HCT116 (cell line): ENCODE data around the gene S100PBP. TPM values are rescaled to one million over a fixed set of nuclear protein-coding genes. Genes with fewer than 3 reads are reported as not detected.

ENCODE experiments used
- ATAC-seq: fragments of 200-7000 bp; cut with Tn5 transposase; 2 replicates; pipeline ENCODE4 v1.9.1; 2020; ENCODE audit warnings: mild to moderate bottlenecking, moderate library complexity
- BruUV-seq: library from RNA; stranded (reverse); fragments of 400-500 nt; replicated peaks from 2 replicates; lab custom pipeline; 2021; lab: Mats Ljungman, UMichigan
- CTCF ChIA-PET: fragments of 300-600 bp; sonication (Branson Sonifier 250); formaldehyde crosslinking; loops from one replicate; lab custom pipeline; 2021; ENCODE audit warnings: antibody characterized with exemption; lab: Charles Lee
- POLR2A ChIA-PET: fragments of 300-600, 350-600 bp; sonication (Branson Sonifier 250); formaldehyde crosslinking; loops from one replicate; lab custom pipeline; 2021; ENCODE audit warnings: antibody characterized with exemption; lab: Charles Lee
- RAD21 ChIA-PET, 2 experiments: fragments of 300-600 bp; sonication (Branson Sonifier 250); formaldehyde crosslinking; loops; one replicate each; lab custom pipeline; 2023; ENCODE audit warnings: low total read pairs in 2 of 2; ENCODE audit not compliant: uncharacterized antibody in 2 of 2, unreplicated experiment in 2 of 2, low non-redundant PET in 1 of 2; lab: Charles Lee
- DNase-seq: peaks from one replicate; pipeline ENCODE4 v3.0.0-alpha.2; 2010; ENCODE audit warnings: low read depth, low spot score
- H2AFZ ChIP-seq: fragments of 200-600 bp; shearing (Covaris generic), sonication (generic); 2 replicates; pipeline ENCODE4 v1.6.1; 2017; ENCODE audit warnings: low read depth, mixed run types, mixed read lengths, antibody characterized with exemption, low read length; ENCODE audit not compliant: poor library complexity, severe bottlenecking
- H3K27ac ChIP-seq: 2 replicates; pipeline ENCODE4 v1.5.1; 2012; ENCODE audit warnings: low read depth, low read length
- H3K27me3 ChIP-seq: fragments of 200-600 bp; sonication (generic); 2 replicates; pipeline ENCODE4 v1.6.1; 2016; ENCODE audit warnings: mixed run types, low read length, mixed read lengths; ENCODE audit not compliant: insufficient read depth
- H3K36me3 ChIP-seq, 2 experiments: fragments of 200-500 bp in 1 of 2; fragments of 200-600 bp in 1 of 2; sonication (Bioruptor generic) in 1 of 2; sonication (generic) in 1 of 2; 2 replicates each; pipeline versions ENCODE4 v1.5.1 to v1.6.1; 2014 to 2016; ENCODE audit warnings: low read length in 2 of 2, inconsistent platforms in 1 of 2, mixed read lengths in 1 of 2, mixed run types in 1 of 2; ENCODE audit not compliant: insufficient read depth in 2 of 2, control insufficient read depth in 1 of 2
- H3K4me1 ChIP-seq, 2 experiments: fragments of 200-600 bp in 1 of 2; sonication (generic) in 1 of 2; 2 replicates each; pipeline versions ENCODE4 v1.5.1 to v1.6.1; 2012 to 2017; ENCODE audit warnings: low read length in 2 of 2, inconsistent platforms in 1 of 2, mild to moderate bottlenecking in 1 of 2, mixed read lengths in 1 of 2, mixed run types in 1 of 2, moderate library complexity in 1 of 2; ENCODE audit not compliant: insufficient read depth in 2 of 2, control insufficient read depth in 1 of 2
- H3K4me2 ChIP-seq: fragments of 200-600 bp; sonication (generic); 2 replicates; pipeline ENCODE4 v1.6.1; 2017; ENCODE audit warnings: mixed run types, low read length, mixed read lengths
- H3K4me3 ChIP-seq, 2 experiments: fragments of 200-600 bp in 1 of 2; sonication (generic) in 1 of 2; replicated peaks in 1 of 2; 2 replicates each; pipeline ENCODE4 v1.5.1; 2011 to 2016; ENCODE audit warnings: low read length in 2 of 2, control low read depth in 1 of 2, low read depth in 1 of 2, mild to moderate bottlenecking in 1 of 2, mixed read lengths in 1 of 2, mixed run types in 1 of 2
- H3K79me2 ChIP-seq: fragments of 200-600 bp; sonication (generic); 2 replicates; pipeline ENCODE4 v1.6.1; 2017; ENCODE audit warnings: mild to moderate bottlenecking, mixed run types, low read length, moderate library complexity, mixed read lengths; ENCODE audit not compliant: insufficient read depth
- H3K9ac ChIP-seq: fragments of 200-600 bp; sonication (generic); 2 replicates; pipeline ENCODE4 v1.6.1; 2016; ENCODE audit warnings: low read length, mixed read lengths
- H3K9me2 ChIP-seq: fragments of 200-600 bp; sonication (generic), shearing (Covaris generic); 2 replicates; pipeline ENCODE4 v1.6.1; 2017; ENCODE audit warnings: mixed run types, mild to moderate bottlenecking, moderate library complexity; ENCODE audit not compliant: insufficient read depth
- H3K9me3 ChIP-seq, 2 experiments: fragments of 200-500 bp in 1 of 2; fragments of 200-600 bp in 1 of 2; sonication (Bioruptor generic) in 1 of 2; sonication (generic) in 1 of 2; 2 replicates each; pipeline ENCODE4 v1.6.1; 2014 to 2017; ENCODE audit warnings: low read length in 2 of 2, mixed read lengths in 2 of 2, inconsistent platforms in 1 of 2, low read depth in 1 of 2, mild to moderate bottlenecking in 1 of 2, mixed run types in 1 of 2, moderate library complexity in 1 of 2; ENCODE audit not compliant: control insufficient read depth in 1 of 2, insufficient read depth in 1 of 2
- H4K20me1 ChIP-seq: fragments of 200-600 bp; sonication (generic), shearing (Covaris generic); 2 replicates; pipeline ENCODE4 v1.6.1; 2017; ENCODE audit warnings: mixed run types, mild to moderate bottlenecking, moderate library complexity; ENCODE audit not compliant: insufficient read depth
- CBX3 ChIP-seq: IDR thresholded peaks from 2 replicates; pipeline ENCODE4 v1.6.1; 2012; ENCODE audit warnings: low read depth
- EGR1 ChIP-seq: IDR thresholded peaks from 2 replicates; pipeline ENCODE4 v1.6.1; 2012; ENCODE audit warnings: low read depth
- ELF1 ChIP-seq: IDR thresholded peaks from 2 replicates; pipeline ENCODE4 v1.6.1; 2012; ENCODE audit warnings: low read depth, borderline replicate concordance
- EZH2 ChIP-seq: fragments of 200-600 bp; sonication (generic); IDR thresholded peaks from 2 replicates; pipeline ENCODE4 v1.6.1; 2017; ENCODE audit warnings: antibody characterized with exemption, mixed run types
- FOSL1 ChIP-seq: IDR thresholded peaks from 2 replicates; pipeline ENCODE4 v1.6.1; 2012; ENCODE audit warnings: low read depth
- JUND ChIP-seq: IDR thresholded peaks from 2 replicates; pipeline ENCODE4 v1.6.1; 2012
- POLR2AphosphoS5 ChIP-seq: IDR thresholded peaks from 2 replicates; pipeline ENCODE4 v1.6.1; 2011; ENCODE audit warnings: mild to moderate bottlenecking, low read depth, low read length, moderate library complexity
- SIN3A ChIP-seq: IDR thresholded peaks from 2 replicates; pipeline ENCODE4 v1.6.1; 2012; ENCODE audit warnings: low read depth
- ZFX ChIP-seq: fragments of 450-650 bp; IDR thresholded peaks from 2 replicates; pipeline ENCODE4 v1.6.1; 2017
- ZNF274 ChIP-seq: fragments of 200-500 bp; sonication (Bioruptor generic); IDR thresholded peaks from 2 replicates; pipeline ENCODE4 v1.6.1; 2014; ENCODE audit warnings: mild to moderate bottlenecking, low read depth, low read length, inconsistent platforms
- intact Hi-C: fragments of 100-400 bp; cut with micrococcal nuclease; formaldehyde crosslinking; loops from 2 replicates; pipeline ENCODE4 v1.10.0; 2022
- total RNA-seq: library from RNA; stranded (reverse); gene quantifications from one replicate; pipeline ENCODE4 v1.2.1, GENCODE V29; 2021; ENCODE audit not compliant: unreplicated experiment
- TF ChIP-seq, protein P1 (sequence below), 3 experiments: fragments of 200-600 bp in 1 of 3; sonication (generic) in 1 of 3; IDR thresholded peaks in 2 of 3; conservative IDR thresholded peaks in 1 of 3; 2 replicates each; pipeline ENCODE4 v1.5.1; 2012 to 2017; ENCODE audit warnings: low read depth in 2 of 3, low read length in 2 of 3, antibody characterized with exemption in 1 of 3, borderline replicate concordance in 1 of 3, control low read depth in 1 of 3, mild to moderate bottlenecking in 1 of 3, mixed read lengths in 1 of 3, mixed run types in 1 of 3, moderate library complexity in 1 of 3; ENCODE audit not compliant: insufficient read depth in 1 of 3
- TF ChIP-seq, protein P2 (sequence below): IDR thresholded peaks from 2 replicates; pipeline ENCODE4 v1.6.1; 2011; ENCODE audit warnings: mild to moderate bottlenecking, low read length, moderate library complexity; ENCODE audit not compliant: insufficient replicate concordance; ENCODE audit errors: extremely low read depth

Gene S100PBP
- total RNA-seq, 1 experiment from 2014 or later: 38.2 TPM

DNA sequence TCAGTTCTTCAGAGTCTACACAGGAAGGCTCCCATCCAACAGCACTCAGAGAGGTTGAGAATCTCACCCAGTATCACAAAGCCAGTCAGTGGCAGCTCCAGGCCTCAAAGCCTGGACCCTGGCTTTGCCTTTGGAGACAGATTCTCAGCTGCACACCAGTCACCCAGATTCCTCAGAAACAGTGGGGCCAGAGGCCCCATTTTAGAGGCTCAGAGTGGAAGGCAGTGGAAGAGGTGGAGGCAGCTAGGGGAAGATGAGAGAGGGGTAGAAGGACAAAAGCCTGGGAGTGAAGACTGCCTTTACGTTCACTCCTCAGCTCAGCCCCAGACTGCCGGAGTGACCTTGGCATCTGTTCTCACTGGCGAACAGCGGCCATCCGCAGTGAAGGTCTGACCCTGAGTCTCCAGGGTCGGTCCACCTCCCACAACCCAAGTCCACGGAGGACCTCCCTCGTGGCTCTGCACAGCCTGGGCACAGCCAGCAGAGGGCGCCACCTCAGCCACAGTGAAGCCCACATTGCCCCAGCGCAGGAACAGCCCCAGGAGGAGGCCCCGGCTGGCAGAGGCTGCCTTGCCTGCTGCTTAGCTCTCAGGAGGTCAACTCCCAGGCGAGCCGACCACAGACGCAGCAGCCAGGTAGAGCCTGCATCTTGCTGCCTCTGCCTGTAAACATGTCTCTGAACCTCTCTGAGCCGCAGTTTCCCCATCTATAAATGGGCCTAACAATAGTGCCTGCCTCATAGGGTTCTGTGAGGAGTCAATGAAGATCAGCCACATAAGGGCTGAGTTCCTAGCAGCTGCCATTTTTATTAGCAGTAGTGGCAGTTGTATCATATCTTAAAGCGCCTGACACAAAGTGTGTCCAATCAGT lies 59.1 kb downstream of the S100PBP start (continued):
- no peak for TF ChIP-seq EZH2
- no peak for TF ChIP-seq JUND
- no peak for TF ChIP-seq POLR2AphosphoS5
- no peak for TF ChIP-seq SIN3A
- TF ChIP-seq ZNF274: no peak

DNA sequence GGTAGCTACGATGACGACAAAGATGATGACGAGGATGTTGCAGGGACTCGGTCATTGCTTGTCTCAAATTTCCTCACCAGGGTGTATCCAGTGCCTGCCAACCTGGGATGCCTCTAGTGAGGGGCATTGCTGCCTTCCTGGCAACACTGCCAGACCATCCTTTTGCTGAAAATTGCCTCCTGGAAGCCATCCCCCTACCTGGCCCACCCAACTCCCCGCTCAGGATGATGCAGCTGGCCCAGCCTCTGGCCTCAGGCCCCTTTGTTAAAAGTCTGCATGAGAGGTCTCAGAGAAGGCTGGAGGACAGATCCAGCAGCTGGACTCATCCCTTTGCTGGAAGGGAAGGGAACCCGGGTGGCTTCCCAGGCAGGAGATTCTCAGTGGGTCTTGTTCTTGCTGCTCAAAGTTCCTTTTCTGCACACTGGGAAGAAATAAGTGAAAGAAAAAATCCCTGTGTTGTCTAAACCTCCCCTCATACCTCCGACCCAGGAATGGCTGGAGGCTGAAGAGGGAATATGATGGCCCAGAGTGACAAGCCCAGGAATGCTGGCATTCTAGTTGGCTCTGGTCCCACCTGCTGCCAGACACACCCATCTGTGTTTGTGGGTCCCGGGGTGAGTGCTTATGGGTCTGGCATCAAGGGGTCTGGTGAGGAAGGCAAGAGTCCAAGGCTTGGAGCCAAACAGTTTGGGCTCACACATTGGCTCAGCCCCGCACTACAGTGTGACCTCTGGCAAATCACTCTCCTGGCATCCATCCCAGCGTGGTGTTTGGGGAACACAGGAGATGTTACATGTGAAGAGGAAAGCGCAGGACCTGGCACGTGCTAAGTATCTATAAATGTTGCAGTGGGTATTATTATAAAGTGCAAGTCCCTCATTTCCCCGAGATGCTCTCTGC lies 60.0 kb downstream of the S100PBP start:
- CTCF ChIA-PET: interaction anchor here (1.0 to 3.2 kb wide), 10 partner anchors 11 to 209 kb away, joined by 3 to 27 read pairs (median 4); no protein-coding TSS in a partner anchor
- TF ChIP-seq ZFX: no peak
- no peak for TF ChIP-seq FOSL1
- TF ChIP-seq CBX3: no peak
- TF ChIP-seq, protein P1, sequence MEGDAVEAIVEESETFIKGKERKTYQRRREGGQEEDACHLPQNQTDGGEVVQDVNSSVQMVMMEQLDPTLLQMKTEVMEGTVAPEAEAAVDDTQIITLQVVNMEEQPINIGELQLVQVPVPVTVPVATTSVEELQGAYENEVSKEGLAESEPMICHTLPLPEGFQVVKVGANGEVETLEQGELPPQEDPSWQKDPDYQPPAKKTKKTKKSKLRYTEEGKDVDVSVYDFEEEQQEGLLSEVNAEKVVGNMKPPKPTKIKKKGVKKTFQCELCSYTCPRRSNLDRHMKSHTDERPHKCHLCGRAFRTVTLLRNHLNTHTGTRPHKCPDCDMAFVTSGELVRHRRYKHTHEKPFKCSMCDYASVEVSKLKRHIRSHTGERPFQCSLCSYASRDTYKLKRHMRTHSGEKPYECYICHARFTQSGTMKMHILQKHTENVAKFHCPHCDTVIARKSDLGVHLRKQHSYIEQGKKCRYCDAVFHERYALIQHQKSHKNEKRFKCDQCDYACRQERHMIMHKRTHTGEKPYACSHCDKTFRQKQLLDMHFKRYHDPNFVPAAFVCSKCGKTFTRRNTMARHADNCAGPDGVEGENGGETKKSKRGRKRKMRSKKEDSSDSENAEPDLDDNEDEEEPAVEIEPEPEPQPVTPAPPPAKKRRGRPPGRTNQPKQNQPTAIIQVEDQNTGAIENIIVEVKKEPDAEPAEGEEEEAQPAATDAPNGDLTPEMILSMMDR (IDR thresholded peaks at IDR 0.05 in 2 of 3, conservative IDR thresholded peaks at IDR 0.05 in 1 of 3; ENCODE audit: borderline replicate concordance in 1 of 3, insufficient read depth in 1 of 3, low read depth in 2 of 3, low read length in 2 of 3): no peak
- no peak for TF ChIP-seq ZNF274
- TF ChIP-seq, protein P2, sequence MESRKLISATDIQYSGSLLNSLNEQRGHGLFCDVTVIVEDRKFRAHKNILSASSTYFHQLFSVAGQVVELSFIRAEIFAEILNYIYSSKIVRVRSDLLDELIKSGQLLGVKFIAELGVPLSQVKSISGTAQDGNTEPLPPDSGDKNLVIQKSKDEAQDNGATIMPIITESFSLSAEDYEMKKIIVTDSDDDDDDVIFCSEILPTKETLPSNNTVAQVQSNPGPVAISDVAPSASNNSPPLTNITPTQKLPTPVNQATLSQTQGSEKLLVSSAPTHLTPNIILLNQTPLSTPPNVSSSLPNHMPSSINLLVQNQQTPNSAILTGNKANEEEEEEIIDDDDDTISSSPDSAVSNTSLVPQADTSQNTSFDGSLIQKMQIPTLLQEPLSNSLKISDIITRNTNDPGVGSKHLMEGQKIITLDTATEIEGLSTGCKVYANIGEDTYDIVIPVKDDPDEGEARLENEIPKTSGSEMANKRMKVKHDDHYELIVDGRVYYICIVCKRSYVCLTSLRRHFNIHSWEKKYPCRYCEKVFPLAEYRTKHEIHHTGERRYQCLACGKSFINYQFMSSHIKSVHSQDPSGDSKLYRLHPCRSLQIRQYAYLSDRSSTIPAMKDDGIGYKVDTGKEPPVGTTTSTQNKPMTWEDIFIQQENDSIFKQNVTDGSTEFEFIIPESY: no peak
- TF ChIP-seq EGR1: no peak
- no peak for TF ChIP-seq EZH2
- TF ChIP-seq ELF1: no peak

More for the DNA sequence above, 60.0 kb downstream of the S100PBP start:
- H2AFZ ChIP-seq: no peak overlapping the region
- DNase-seq: no peak
- intact Hi-C loops: no loop called here
- POLR2A ChIA-PET: no interaction called here
- no peaks in the 10 kb centered on the region for H3K9me3 ChIP-seq
- H3K27ac ChIP-seq: no peak overlapping the region
- no peaks in the 10 kb centered on the region for H3K9me2 ChIP-seq
- no peak overlapping the region for H3K9ac ChIP-seq
- no peaks in the 10 kb centered on the region for H4K20me1 ChIP-seq
- ATAC-seq: no peak
- no TSS peak for BruUV-seq
- RAD21 ChIA-PET: interaction anchor here (0.6 to 0.9 kb wide), 2 partner anchors 209 to 210 kb away, joined by 3 read pairs; no protein-coding TSS in a partner anchor
- no peaks in the 10 kb centered on the region for H3K27me3 ChIP-seq
- H3K4me1 ChIP-seq: peaks cover 2 to 16% of the 10 kb centered on the region in 2 experiments; a peak in 3 of 4 replicates
- H3K79me2 ChIP-seq: no peaks in the 10 kb centered on the region
- no peak overlapping the region for H3K4me3 ChIP-seq
- no peaks in the 10 kb centered on the region for H3K36me3 ChIP-seq
- H3K4me2 ChIP-seq: no peak overlapping the region
